Endodermal cell (in vitro differentiated cells): ENCODE data around the gene MRPS34. TPM values are rescaled to one million over a fixed set of nuclear protein-coding genes. Genes with fewer than 3 reads are reported as not detected.

Source experiments
- DNase-seq: peaks from one replicate; pipeline ENCODE4 v3.0.0-alpha.2; 2017
- H3K27ac ChIP-seq: 2 replicates; pipeline ENCODE4 v1.5.1; 2013; ENCODE audit warnings: mild to moderate bottlenecking, low read depth, low read length, moderate library complexity
- H3K27me3 ChIP-seq: 2 replicates; pipeline ENCODE4 v1.6.1; 2013; ENCODE audit warnings: mild to moderate bottlenecking, low read length, moderate library complexity; ENCODE audit not compliant: insufficient read depth, control insufficient read depth, poor library complexity, severe bottlenecking
- H3K36me3 ChIP-seq: 2 replicates; pipeline ENCODE4 v1.7.0; 2013; ENCODE audit warnings: mild to moderate bottlenecking, low read length, moderate library complexity; ENCODE audit not compliant: control insufficient read depth, insufficient read depth
- H3K4me1 ChIP-seq: one replicate; pipeline ENCODE4 v1.7.0; 2013; ENCODE audit warnings: low read length; ENCODE audit not compliant: control insufficient read depth, insufficient read depth
- H3K4me3 ChIP-seq: 2 replicates; pipeline ENCODE4 v1.5.1; 2013; ENCODE audit warnings: mild to moderate bottlenecking, low read length, moderate library complexity
- H3K9ac ChIP-seq: 2 replicates; pipeline ENCODE4 v1.6.1; 2013; ENCODE audit warnings: mild to moderate bottlenecking, low read length, moderate library complexity; ENCODE audit not compliant: poor library complexity, severe bottlenecking; ENCODE audit errors: extremely low read depth
- H3K9me3 ChIP-seq: 2 replicates; pipeline ENCODE4 v1.6.1; 2013; ENCODE audit warnings: mild to moderate bottlenecking, low read length, moderate library complexity; ENCODE audit not compliant: control insufficient read depth
- H3K27ac Mint-ChIP-seq: 2 replicates; pipeline ENCODE4 v1.8.0; 2020; ENCODE audit warnings: mixed read lengths
- H3K27me3 Mint-ChIP-seq: 2 replicates; pipeline ENCODE4 v1.8.0; 2021; ENCODE audit warnings: mild to moderate bottlenecking, mixed read lengths; ENCODE audit not compliant: insufficient read depth
- H3K36me3 Mint-ChIP-seq: 2 replicates; pipeline ENCODE4 v1.8.0; 2020; ENCODE audit warnings: low read depth, mixed read lengths
- H3K4me1 Mint-ChIP-seq: 2 replicates; pipeline ENCODE4 v1.8.0; 2020; ENCODE audit warnings: mixed read lengths
- H3K4me3 Mint-ChIP-seq: 2 replicates; pipeline ENCODE4 v1.8.0; 2020; ENCODE audit warnings: mild to moderate bottlenecking, moderate library complexity, mixed read lengths
- H3K9me3 Mint-ChIP-seq: 2 replicates; pipeline ENCODE4 v1.8.0; 2020; ENCODE audit warnings: mild to moderate bottlenecking, mixed read lengths
- WGBS, 2 experiments: methylation state at CpG; one replicate each; pipeline versions ENCODE4 v1.1.5 to v1.1.7; 2013; ENCODE audit warnings: missing lambda C conversion rate in 2 of 2, mixed read lengths in 1 of 2; ENCODE audit not compliant: insufficient coverage in 1 of 2, insufficient read length in 1 of 2; 5-methylcytosine and 5-hydroxymethylcytosine counted together
- total RNA-seq, 2 donors: library from RNA; stranded (reverse); fragmentation: NEBNext Ultra II Directional in 1 of 2; extraction: Animal tissue kit (Norgen Biotek cat#: 25700) in 1 of 2; gene quantifications; 2 replicates in 1 of 2; 3 replicates in 1 of 2; pipeline ENCODE4 v1.2.1, GENCODE V29; 2021
- TF ChIP-seq, protein P1 (sequence below): fragments of 200-600 bp; sonication (generic); conservative IDR thresholded peaks from 2 replicates; pipeline ENCODE4 v1.5.0; 2021; ENCODE audit warnings: antibody characterized with exemption, mild to moderate bottlenecking

Gene MRPS34
- total RNA-seq, 2 donors from 2014 or later = 137 to 164 TPM

DNA sequence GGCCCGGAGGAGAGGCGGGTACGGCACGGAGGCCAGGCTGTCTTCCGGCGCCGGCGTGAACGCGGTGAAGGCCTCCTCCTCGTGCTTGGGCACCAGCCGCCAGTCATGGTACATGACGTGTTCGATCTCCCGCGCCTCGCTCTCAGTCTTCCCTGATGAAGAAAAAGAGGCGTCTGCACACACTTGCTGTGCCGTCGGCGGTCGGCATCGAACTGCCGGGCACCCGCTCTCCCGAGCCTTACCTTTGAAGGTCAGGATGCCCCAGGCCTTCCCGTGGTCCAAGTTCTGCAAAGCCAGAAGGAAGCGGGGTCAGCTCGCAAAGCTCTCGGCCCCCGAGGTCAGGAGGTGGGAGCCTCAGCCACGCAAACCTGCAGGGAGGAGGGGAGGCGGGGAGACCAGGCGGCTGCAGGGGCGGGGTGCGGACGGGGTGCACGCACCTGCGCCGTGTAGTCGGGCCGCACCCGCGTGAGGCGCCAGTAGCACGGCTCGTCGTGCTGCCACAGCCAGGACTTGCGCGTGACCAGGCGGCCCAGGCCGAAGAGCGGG, 499 bp downstream of the MRPS34 start, which contains the start of gene EME2:
Gene EME2, plus strand, starts transcription at position 449 of the 546 bp plus-strand sequence. CDS start 418 bp downstream, outside the sequence.
- no peaks in the 10 kb centered on the region for H3K9me3 Mint-ChIP-seq
- 1% methylated on average over 33 to 53 of the region's 53 CpGs for WGBS, 2 experiments

DNA sequence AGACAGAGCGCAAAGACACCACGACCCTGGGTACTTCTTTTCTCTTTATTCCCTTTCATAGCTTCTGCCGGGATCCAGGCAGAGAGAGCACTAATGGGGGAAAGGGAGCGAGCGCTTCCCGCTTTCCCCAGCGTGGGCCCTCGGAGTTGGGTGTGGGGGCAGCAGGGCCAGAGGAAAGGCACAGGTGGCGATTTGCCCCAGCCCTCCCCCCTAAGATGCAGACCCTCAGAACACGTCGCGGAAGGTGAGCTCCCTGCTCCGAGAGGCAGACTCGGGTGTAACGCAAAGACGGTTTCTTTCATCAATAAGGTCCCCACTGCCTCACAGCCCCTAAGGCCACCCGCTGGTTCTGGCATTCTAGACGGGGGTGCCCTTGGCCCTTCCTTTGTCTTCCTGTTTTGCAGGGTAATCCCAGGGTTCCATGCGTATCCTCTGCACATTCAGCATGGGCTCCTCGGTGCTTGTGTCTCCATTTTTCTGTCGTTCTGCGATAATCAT, 1.0 kb downstream of the MRPS34 start:
- peak overlapping the region; percentile 96 for H3K27ac Mint-ChIP-seq
- H3K9me3 Mint-ChIP-seq = no peaks in the 10 kb centered on the region
- 10 to 11% methylated on average over 16 to 22 of the region's 22 CpGs for WGBS, 2 experiments
- H3K27ac ChIP-seq = no peak overlapping the region
- no peaks in the 10 kb centered on the region for H3K27me3 Mint-ChIP-seq
- TF ChIP-seq, protein P1, sequence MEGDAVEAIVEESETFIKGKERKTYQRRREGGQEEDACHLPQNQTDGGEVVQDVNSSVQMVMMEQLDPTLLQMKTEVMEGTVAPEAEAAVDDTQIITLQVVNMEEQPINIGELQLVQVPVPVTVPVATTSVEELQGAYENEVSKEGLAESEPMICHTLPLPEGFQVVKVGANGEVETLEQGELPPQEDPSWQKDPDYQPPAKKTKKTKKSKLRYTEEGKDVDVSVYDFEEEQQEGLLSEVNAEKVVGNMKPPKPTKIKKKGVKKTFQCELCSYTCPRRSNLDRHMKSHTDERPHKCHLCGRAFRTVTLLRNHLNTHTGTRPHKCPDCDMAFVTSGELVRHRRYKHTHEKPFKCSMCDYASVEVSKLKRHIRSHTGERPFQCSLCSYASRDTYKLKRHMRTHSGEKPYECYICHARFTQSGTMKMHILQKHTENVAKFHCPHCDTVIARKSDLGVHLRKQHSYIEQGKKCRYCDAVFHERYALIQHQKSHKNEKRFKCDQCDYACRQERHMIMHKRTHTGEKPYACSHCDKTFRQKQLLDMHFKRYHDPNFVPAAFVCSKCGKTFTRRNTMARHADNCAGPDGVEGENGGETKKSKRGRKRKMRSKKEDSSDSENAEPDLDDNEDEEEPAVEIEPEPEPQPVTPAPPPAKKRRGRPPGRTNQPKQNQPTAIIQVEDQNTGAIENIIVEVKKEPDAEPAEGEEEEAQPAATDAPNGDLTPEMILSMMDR = no peak
- DNase-seq = peak; percentile 75
- no peaks in the 10 kb centered on the region for H3K9me3 ChIP-seq
- H3K4me3 ChIP-seq = peak overlapping the region; percentile 90
- peak overlapping the region; percentile 72 for H3K9ac ChIP-seq
- H3K27me3 ChIP-seq = no peaks in the 10 kb centered on the region
- peak overlapping the region; percentile 93 for H3K4me3 Mint-ChIP-seq
- no peaks in the 10 kb centered on the region for H3K4me1 ChIP-seq
- peaks cover 11% of the 10 kb centered on the region for H3K36me3 Mint-ChIP-seq
- peaks cover 8% of the 10 kb centered on the region for H3K36me3 ChIP-seq
- H3K4me1 Mint-ChIP-seq = peaks cover 3% of the 10 kb centered on the region

More for the DNA sequence above, 499 bp downstream of the MRPS34 start, which contains the start of gene EME2:
- Histone ChIP-seq H3K27ac (peak within 1 kb of the TSS; percentile 87), H3K4me1 (no peaks in the 10 kb centered on the region), H3K27me3 (no peaks in the 10 kb centered on the region), H3K4me3 (peak within 1 kb of the TSS; percentile 90), H3K9me3 (no peaks in the 10 kb centered on the region), H3K9ac (peak within 1 kb of the TSS; percentile 72), H3K36me3 (peaks cover 8% of the 10 kb centered on the region)
- no peaks in the 10 kb centered on the region for H3K27me3 Mint-ChIP-seq
- H3K27ac Mint-ChIP-seq = peak within 1 kb of the TSS; percentile 96
- H3K36me3 Mint-ChIP-seq = peaks cover 9% of the 10 kb centered on the region
- H3K4me3 Mint-ChIP-seq = peak within 1 kb of the TSS; percentile 93
- H3K4me1 Mint-ChIP-seq = peaks cover 3% of the 10 kb centered on the region
- no peak for DNase-seq
- TF ChIP-seq, protein P1 = no peak

DNA sequence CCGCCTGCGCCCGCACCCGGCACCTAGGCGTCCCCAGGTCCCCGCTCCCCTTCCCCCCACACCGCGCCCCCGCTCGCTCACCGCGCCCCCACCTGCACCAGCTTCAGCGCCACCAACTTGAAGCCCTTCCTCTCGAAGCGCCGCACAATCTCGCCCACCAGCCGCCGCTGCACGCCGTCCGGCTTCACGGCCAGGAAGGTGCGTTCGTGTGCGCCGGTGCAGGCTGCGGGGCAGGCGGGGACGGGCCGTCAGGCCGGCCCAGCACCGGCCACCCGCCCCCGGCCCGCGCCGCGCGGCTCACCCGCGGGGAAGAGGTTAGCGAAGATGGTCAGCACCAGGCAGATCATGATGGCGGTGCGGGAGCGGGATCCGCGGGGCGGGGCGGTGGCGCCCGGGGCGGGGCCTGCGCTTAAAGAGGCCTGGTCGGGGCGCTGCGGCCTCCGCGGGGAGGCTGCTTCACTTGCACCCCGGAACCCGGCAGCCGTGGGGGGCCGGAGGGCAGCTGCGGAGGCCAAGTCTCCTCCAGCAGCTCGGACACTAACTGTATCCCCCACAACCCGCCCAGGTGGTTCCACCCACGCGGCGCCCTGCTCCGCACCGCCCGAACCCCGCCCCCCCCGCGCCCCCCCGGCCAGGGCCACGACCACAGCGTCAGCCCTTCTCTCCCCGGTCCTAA, 1.6 kb downstream of the MRPS34 start, which contains the start of gene NME3:
Gene NME3, minus strand, starts transcription at position 356 of the 676 bp plus-strand sequence. Its CDS starts 9 bp downstream, at position 347.
- H3K36me3 Mint-ChIP-seq = peaks cover 6% of the 10 kb centered on the region
- peaks cover 3% of the 10 kb centered on the region for H3K4me1 Mint-ChIP-seq
- H3K4me3 Mint-ChIP-seq = peak within 1 kb of the TSS; percentile 93
- peak; percentile 89 for DNase-seq
- H3K27ac ChIP-seq = no peak within 1 kb of the TSS
- H3K4me3 ChIP-seq = peak within 1 kb of the TSS; percentile 90
- H3K9me3 ChIP-seq = no peaks in the 10 kb centered on the region
- H3K4me1 ChIP-seq = no peaks in the 10 kb centered on the region
- TF ChIP-seq, protein P1 = no peak
- H3K36me3 ChIP-seq = peaks cover 8% of the 10 kb centered on the region
- no peaks in the 10 kb centered on the region for H3K9me3 Mint-ChIP-seq
- H3K27ac Mint-ChIP-seq = peak within 1 kb of the TSS; percentile 96
- no peaks in the 10 kb centered on the region for H3K27me3 Mint-ChIP-seq
- peak within 1 kb of the TSS; percentile 72 for H3K9ac ChIP-seq
- no peaks in the 10 kb centered on the region for H3K27me3 ChIP-seq
- WGBS, 2 experiments = 1 to 3% methylated on average over 35 to 78 of the region's 79 CpGs
